Measurements from ENCODE around the gene TRIM45.

DNA sequence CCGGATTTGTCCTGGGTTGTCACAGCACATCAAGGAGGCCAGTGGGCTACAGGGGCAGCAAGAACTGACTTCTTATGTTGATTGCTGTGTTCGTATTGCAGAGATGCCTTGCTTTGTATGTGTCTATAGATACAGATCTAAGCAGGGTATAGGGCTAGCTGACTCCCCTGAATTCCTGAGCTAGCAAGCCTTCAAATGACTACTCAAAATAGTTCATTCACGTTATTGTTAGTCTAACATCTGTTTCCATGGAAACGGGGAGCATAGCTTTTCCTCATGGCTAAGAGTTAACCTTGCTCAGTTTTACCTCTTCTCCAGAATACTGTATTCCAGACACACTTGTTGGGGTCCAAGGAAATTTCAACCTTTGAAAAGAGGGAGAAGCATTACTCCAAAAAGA lies 24.1 kb downstream of the TRIM45 start:
- TF ChIP-seq, protein P1, sequence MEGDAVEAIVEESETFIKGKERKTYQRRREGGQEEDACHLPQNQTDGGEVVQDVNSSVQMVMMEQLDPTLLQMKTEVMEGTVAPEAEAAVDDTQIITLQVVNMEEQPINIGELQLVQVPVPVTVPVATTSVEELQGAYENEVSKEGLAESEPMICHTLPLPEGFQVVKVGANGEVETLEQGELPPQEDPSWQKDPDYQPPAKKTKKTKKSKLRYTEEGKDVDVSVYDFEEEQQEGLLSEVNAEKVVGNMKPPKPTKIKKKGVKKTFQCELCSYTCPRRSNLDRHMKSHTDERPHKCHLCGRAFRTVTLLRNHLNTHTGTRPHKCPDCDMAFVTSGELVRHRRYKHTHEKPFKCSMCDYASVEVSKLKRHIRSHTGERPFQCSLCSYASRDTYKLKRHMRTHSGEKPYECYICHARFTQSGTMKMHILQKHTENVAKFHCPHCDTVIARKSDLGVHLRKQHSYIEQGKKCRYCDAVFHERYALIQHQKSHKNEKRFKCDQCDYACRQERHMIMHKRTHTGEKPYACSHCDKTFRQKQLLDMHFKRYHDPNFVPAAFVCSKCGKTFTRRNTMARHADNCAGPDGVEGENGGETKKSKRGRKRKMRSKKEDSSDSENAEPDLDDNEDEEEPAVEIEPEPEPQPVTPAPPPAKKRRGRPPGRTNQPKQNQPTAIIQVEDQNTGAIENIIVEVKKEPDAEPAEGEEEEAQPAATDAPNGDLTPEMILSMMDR (conservative IDR thresholded peaks at IDR 0.05) = no peak
- no peak for TF ChIP-seq ZFX (IDR thresholded peaks at IDR 0.05)

All from C4-2B (cell line).